HepG2 (cell line): Measurements from ENCODE around the gene CRAT. TPM values are rescaled to one million over a fixed set of nuclear protein-coding genes. Genes with fewer than 3 reads are reported as not detected.

Source experiments
- CBFB ChIP-seq: sonication (generic); formaldehyde crosslinking; IDR thresholded peaks from 2 replicates; pipeline ENCODE4 v1.4.0; 2020; ENCODE audit warnings: missing genetic modification reagents
- CHD2 ChIP-seq: IDR thresholded peaks from 2 replicates; pipeline ENCODE4 v1.6.1; 2011; ENCODE audit warnings: low read depth, low read length, improper control_type of control experiment
- CREM ChIP-seq, 2 experiments: sonication (generic) in 1 of 2; formaldehyde crosslinking in 1 of 2; IDR thresholded peaks; 2 replicates each; pipeline versions ENCODE4 v1.4.0 to v1.6.1; 2016 to 2020; ENCODE audit warnings: antibody characterized with exemption in 1 of 2, mild to moderate bottlenecking in 1 of 2, missing genetic modification reagents in 1 of 2
- JDP2 ChIP-seq: sonication (generic); formaldehyde crosslinking; IDR thresholded peaks from 2 replicates; pipeline ENCODE4 v1.8.1; 2022; ENCODE audit warnings: missing genetic modification reagents, borderline replicate concordance
- NR2F2 ChIP-seq: IDR thresholded peaks from 2 replicates; pipeline ENCODE4 v1.6.1; 2012; ENCODE audit warnings: low read depth, inconsistent platforms, borderline replicate concordance
- SYNCRIP ChIP-seq: fragments of 200-400 bp; formaldehyde crosslinking; IDR thresholded peaks from 2 replicates; pipeline ENCODE4 v1.6.1; 2018; ENCODE audit warnings: mild to moderate bottlenecking, low read depth, low read length; ENCODE audit not compliant: insufficient read depth
- ZNF746 ChIP-seq: sonication (generic); formaldehyde crosslinking; IDR thresholded peaks from 2 replicates; pipeline ENCODE4 v1.8.0; 2022; ENCODE audit warnings: mild to moderate bottlenecking, missing genetic modification reagents
- ZZZ3 ChIP-seq: sonication (generic); formaldehyde crosslinking; IDR thresholded peaks from 2 replicates; pipeline ENCODE4 v1.4.0; 2020; ENCODE audit warnings: missing genetic modification reagents, mild to moderate bottlenecking, borderline replicate concordance
- polyA plus RNA-seq, 8 experiments: library from polyadenylated mRNA; depleted of rRNA in 3 of 8; stranded (reverse) in 7 of 8; unstranded in 1 of 8; fragments of >200 nt; fragmentation: Illumina TruSeq in 4 of 8; extraction: Trizol in 4 of 8; gene quantifications; 2 replicates each; pipeline versions ENCODE4 v1.2.1 to v1.2.3, GENCODE V29; 2011 to 2016; ENCODE audit warnings: low read depth in 4 of 8, missing spikeins in 1 of 8, mixed read lengths in 1 of 8; ENCODE audit not compliant: insufficient read depth in 1 of 8
- total RNA-seq, 5 experiments: library from RNA; depleted of rRNA; stranded (reverse); fragments of >200 nt; fragmentation: Illumina TruSeq; extraction: Trizol; gene quantifications; 2 replicates each; pipeline ENCODE4 v1.2.3, GENCODE V29; 2016; ENCODE audit warnings: low read depth in 1 of 5
- TF ChIP-seq, protein P1 (sequence below): sonication (generic); formaldehyde crosslinking; IDR thresholded peaks from 2 replicates; pipeline ENCODE4 v1.5.1; 2020; ENCODE audit warnings: mild to moderate bottlenecking, missing genetic modification reagents, moderate library complexity
- TF ChIP-seq, protein P2 (sequence below): IDR thresholded peaks from 2 replicates; pipeline ENCODE4 v1.6.1; 2016; ENCODE audit warnings: low read depth, missing genetic modification reagents, missing compliant biosample characterization
- TF ChIP-seq, protein P3 (sequence below): sonication (generic); formaldehyde crosslinking; IDR thresholded peaks from 2 replicates; pipeline ENCODE4 v1.4.0; 2020; ENCODE audit warnings: missing genetic modification reagents, borderline replicate concordance
- TF ChIP-seq, protein P4 (sequence below): sonication (generic); formaldehyde crosslinking; IDR thresholded peaks from 2 replicates; pipeline ENCODE4 v1.4.0; 2020; ENCODE audit warnings: missing genetic modification reagents, borderline replicate concordance
- TF ChIP-seq, protein P5 (sequence below): sonication (generic); formaldehyde crosslinking; IDR thresholded peaks from 2 replicates; pipeline ENCODE4 v1.5.0; 2020; ENCODE audit warnings: mild to moderate bottlenecking, missing genetic modification reagents
- TF ChIP-seq, protein P6 (sequence below): sonication (generic); formaldehyde crosslinking; IDR thresholded peaks from 2 replicates; pipeline ENCODE4 v1.9.0; 2022; ENCODE audit warnings: missing genetic modification reagents, mild to moderate bottlenecking, borderline replicate concordance

The CRAT gene
- total and polyA plus RNA-seq, 2 of the 13 experiments (the other 11 are each of a cell fraction or from before 2014, with no cell fraction given) = 26.1 to 26.6 TPM

DNA sequence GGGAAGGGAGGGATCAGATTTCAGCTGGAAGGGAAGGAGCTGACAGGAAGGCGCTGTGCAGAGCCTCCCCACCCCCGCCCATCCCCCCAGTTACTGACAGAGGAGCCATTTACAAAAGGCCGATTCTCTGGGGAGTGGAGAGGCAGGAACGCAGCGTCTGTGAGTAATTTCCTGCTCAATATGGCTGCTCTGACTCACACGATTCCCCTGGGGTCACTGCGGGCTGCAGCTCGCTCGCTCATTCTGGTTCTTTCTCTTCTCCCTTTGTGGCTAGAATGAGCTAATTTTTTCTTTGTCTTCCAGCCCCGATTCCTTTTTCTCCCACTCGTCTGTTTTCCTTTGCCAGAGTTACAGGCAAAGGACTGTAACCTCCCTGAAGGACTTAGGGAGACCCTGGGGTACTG is 29.4 kb upstream of the CRAT start (continued):
- TF ChIP-seq, protein P1, sequence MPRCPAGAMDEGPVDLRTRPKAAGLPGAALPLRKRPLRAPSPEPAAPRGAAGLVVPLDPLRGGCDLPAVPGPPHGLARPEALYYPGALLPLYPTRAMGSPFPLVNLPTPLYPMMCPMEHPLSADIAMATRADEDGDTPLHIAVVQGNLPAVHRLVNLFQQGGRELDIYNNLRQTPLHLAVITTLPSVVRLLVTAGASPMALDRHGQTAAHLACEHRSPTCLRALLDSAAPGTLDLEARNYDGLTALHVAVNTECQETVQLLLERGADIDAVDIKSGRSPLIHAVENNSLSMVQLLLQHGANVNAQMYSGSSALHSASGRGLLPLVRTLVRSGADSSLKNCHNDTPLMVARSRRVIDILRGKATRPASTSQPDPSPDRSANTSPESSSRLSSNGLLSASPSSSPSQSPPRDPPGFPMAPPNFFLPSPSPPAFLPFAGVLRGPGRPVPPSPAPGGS (CRISPR knock-in tag) = no peak
- TF ChIP-seq SYNCRIP (no peak), ZZZ3 (CRISPR knock-in tag) (no peak), ZNF746 (CRISPR knock-in tag) (no peak), CREM (IDR thresholded peaks at IDR 0.05) (peak; percentile 39; the same call in 1 of the 2 replicates), CREM (CRISPR knock-in tag; IDR thresholded peaks at IDR 0.05) (no peak), JDP2 (CRISPR knock-in tag) (no peak), CHD2 (peak; percentile 37; the same call in 1 of the 2 replicates), CBFB (CRISPR knock-in tag) (no peak), NR2F2 (0 out of 2 replicates have a peak, but pooled peaks have one; percentile 10)
- TF ChIP-seq, protein P2, sequence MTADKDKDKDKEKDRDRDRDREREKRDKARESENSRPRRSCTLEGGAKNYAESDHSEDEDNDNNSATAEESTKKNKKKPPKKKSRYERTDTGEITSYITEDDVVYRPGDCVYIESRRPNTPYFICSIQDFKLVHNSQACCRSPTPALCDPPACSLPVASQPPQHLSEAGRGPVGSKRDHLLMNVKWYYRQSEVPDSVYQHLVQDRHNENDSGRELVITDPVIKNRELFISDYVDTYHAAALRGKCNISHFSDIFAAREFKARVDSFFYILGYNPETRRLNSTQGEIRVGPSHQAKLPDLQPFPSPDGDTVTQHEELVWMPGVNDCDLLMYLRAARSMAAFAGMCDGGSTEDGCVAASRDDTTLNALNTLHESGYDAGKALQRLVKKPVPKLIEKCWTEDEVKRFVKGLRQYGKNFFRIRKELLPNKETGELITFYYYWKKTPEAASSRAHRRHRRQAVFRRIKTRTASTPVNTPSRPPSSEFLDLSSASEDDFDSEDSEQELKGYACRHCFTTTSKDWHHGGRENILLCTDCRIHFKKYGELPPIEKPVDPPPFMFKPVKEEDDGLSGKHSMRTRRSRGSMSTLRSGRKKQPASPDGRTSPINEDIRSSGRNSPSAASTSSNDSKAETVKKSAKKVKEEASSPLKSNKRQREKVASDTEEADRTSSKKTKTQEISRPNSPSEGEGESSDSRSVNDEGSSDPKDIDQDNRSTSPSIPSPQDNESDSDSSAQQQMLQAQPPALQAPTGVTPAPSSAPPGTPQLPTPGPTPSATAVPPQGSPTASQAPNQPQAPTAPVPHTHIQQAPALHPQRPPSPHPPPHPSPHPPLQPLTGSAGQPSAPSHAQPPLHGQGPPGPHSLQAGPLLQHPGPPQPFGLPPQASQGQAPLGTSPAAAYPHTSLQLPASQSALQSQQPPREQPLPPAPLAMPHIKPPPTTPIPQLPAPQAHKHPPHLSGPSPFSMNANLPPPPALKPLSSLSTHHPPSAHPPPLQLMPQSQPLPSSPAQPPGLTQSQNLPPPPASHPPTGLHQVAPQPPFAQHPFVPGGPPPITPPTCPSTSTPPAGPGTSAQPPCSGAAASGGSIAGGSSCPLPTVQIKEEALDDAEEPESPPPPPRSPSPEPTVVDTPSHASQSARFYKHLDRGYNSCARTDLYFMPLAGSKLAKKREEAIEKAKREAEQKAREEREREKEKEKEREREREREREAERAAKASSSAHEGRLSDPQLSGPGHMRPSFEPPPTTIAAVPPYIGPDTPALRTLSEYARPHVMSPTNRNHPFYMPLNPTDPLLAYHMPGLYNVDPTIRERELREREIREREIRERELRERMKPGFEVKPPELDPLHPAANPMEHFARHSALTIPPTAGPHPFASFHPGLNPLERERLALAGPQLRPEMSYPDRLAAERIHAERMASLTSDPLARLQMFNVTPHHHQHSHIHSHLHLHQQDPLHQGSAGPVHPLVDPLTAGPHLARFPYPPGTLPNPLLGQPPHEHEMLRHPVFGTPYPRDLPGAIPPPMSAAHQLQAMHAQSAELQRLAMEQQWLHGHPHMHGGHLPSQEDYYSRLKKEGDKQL (CRISPR knock-in tag) = no peak
- TF ChIP-seq, protein P3, sequence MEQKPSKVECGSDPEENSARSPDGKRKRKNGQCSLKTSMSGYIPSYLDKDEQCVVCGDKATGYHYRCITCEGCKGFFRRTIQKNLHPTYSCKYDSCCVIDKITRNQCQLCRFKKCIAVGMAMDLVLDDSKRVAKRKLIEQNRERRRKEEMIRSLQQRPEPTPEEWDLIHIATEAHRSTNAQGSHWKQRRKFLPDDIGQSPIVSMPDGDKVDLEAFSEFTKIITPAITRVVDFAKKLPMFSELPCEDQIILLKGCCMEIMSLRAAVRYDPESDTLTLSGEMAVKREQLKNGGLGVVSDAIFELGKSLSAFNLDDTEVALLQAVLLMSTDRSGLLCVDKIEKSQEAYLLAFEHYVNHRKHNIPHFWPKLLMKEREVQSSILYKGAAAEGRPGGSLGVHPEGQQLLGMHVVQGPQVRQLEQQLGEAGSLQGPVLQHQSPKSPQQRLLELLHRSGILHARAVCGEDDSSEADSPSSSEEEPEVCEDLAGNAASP (CRISPR knock-in tag) = no peak
- TF ChIP-seq, protein P4, sequence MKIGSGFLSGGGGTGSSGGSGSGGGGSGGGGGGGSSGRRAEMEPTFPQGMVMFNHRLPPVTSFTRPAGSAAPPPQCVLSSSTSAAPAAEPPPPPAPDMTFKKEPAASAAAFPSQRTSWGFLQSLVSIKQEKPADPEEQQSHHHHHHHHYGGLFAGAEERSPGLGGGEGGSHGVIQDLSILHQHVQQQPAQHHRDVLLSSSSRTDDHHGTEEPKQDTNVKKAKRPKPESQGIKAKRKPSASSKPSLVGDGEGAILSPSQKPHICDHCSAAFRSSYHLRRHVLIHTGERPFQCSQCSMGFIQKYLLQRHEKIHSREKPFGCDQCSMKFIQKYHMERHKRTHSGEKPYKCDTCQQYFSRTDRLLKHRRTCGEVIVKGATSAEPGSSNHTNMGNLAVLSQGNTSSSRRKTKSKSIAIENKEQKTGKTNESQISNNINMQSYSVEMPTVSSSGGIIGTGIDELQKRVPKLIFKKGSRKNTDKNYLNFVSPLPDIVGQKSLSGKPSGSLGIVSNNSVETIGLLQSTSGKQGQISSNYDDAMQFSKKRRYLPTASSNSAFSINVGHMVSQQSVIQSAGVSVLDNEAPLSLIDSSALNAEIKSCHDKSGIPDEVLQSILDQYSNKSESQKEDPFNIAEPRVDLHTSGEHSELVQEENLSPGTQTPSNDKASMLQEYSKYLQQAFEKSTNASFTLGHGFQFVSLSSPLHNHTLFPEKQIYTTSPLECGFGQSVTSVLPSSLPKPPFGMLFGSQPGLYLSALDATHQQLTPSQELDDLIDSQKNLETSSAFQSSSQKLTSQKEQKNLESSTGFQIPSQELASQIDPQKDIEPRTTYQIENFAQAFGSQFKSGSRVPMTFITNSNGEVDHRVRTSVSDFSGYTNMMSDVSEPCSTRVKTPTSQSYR (CRISPR knock-in tag) = peak; percentile 97
- TF ChIP-seq, protein P5, sequence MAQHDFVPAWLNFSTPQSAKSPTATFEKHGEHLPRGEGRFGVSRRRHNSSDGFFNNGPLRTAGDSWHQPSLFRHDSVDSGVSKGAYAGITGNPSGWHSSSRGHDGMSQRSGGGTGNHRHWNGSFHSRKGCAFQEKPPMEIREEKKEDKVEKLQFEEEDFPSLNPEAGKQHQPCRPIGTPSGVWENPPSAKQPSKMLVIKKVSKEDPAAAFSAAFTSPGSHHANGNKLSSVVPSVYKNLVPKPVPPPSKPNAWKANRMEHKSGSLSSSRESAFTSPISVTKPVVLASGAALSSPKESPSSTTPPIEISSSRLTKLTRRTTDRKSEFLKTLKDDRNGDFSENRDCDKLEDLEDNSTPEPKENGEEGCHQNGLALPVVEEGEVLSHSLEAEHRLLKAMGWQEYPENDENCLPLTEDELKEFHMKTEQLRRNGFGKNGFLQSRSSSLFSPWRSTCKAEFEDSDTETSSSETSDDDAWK (CRISPR knock-in tag) = no peak
- TF ChIP-seq, protein P6, sequence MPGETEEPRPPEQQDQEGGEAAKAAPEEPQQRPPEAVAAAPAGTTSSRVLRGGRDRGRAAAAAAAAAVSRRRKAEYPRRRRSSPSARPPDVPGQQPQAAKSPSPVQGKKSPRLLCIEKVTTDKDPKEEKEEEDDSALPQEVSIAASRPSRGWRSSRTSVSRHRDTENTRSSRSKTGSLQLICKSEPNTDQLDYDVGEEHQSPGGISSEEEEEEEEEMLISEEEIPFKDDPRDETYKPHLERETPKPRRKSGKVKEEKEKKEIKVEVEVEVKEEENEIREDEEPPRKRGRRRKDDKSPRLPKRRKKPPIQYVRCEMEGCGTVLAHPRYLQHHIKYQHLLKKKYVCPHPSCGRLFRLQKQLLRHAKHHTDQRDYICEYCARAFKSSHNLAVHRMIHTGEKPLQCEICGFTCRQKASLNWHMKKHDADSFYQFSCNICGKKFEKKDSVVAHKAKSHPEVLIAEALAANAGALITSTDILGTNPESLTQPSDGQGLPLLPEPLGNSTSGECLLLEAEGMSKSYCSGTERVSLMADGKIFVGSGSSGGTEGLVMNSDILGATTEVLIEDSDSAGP (CRISPR knock-in tag) = peak; percentile 93; the same call in 1 of the 2 replicates
